IMR-90 (cell line): Measurements from ENCODE around the gene EFHC1. TPM values are rescaled to one million over a fixed set of nuclear protein-coding genes. Genes with fewer than 3 reads are reported as not detected.

Experiments
- ATAC-seq: fragments of 200-7000 bp; cut with Tn5 transposase; 2 replicates; pipeline ENCODE4 v1.9.1; 2020; ENCODE audit warnings: low read depth, mild to moderate bottlenecking, moderate library complexity
- BruUV-seq: library from RNA; stranded (reverse); fragments of 400-500 nt; replicated peaks from 2 replicates; lab custom pipeline; 2021; lab: Mats Ljungman, UMichigan
- CTCF ChIA-PET: fragments of 300-600 bp; formaldehyde crosslinking; extraction: SDS; loops from one replicate; lab custom pipeline; 2021; ENCODE audit warnings: antibody characterized with exemption; lab: Yijun Ruan, JAX
- POLR2A ChIA-PET: fragments of 300-600 bp; sonication (Branson Sonifier 250); formaldehyde crosslinking; loops from one replicate; lab custom pipeline; 2022; ENCODE audit warnings: antibody characterized with exemption; ENCODE audit not compliant: unreplicated experiment; lab: Charles Lee
- DNase-seq: peaks from one replicate; pipeline ENCODE4 v3.0.0; 2013
- H2AFZ ChIP-seq: replicated peaks from 2 replicates; pipeline ENCODE3; 2013; ENCODE audit warnings: low read length, mild to moderate bottlenecking; ENCODE audit not compliant: poor library complexity
- H2AK5ac ChIP-seq: 2 replicates; pipeline ENCODE4 v1.6.1; 2013; ENCODE audit warnings: low read depth, low read length, inconsistent platforms
- H2AK9ac ChIP-seq: replicated peaks from 2 replicates; pipeline ENCODE3; 2013; ENCODE audit warnings: mild to moderate bottlenecking, low read depth, low read length, moderate library complexity; ENCODE audit not compliant: poor library complexity
- H2BK120ac ChIP-seq: 2 replicates; pipeline ENCODE4 v1.6.1; 2013; ENCODE audit warnings: low read depth, low read length, inconsistent platforms
- H2BK15ac ChIP-seq: 3 replicates; pipeline ENCODE4 v1.6.1; 2013; ENCODE audit warnings: low read depth, low read length, inconsistent platforms
- H2BK20ac ChIP-seq: 2 replicates; pipeline ENCODE4 v1.6.1; 2013; ENCODE audit warnings: low read depth, mild to moderate bottlenecking, inconsistent platforms, low read length, moderate library complexity
- H2BK5ac ChIP-seq: 2 replicates; pipeline ENCODE4 v1.6.1; 2013; ENCODE audit warnings: mild to moderate bottlenecking, low read depth, low read length, inconsistent platforms; ENCODE audit not compliant: poor library complexity, severe bottlenecking
- H3K14ac ChIP-seq: replicated peaks from 2 replicates; pipeline ENCODE4 v1.6.1; 2013; ENCODE audit warnings: low read depth, low read length, inconsistent platforms
- H3K18ac ChIP-seq: 2 replicates; pipeline ENCODE4 v1.6.1; 2013; ENCODE audit warnings: low read depth, low read length, control low read depth
- H3K23ac ChIP-seq: 2 replicates; pipeline ENCODE4 v1.6.1; 2013; ENCODE audit warnings: low read depth, low read length, inconsistent platforms
- H3K27ac ChIP-seq: 2 replicates; pipeline ENCODE4 v1.5.1; 2013; ENCODE audit warnings: mild to moderate bottlenecking, control low read depth, low read length; ENCODE audit not compliant: insufficient read depth
- H3K27me3 ChIP-seq: 2 replicates; pipeline ENCODE4 v1.6.1; 2013; ENCODE audit warnings: low read length; ENCODE audit not compliant: control insufficient read depth, insufficient read depth
- H3K36me3 ChIP-seq: 2 replicates; pipeline ENCODE4 v1.6.1; 2013; ENCODE audit warnings: low read length, mixed read lengths; ENCODE audit not compliant: control insufficient read depth, insufficient read depth
- H3K4ac ChIP-seq: 2 replicates; pipeline ENCODE4 v1.6.1; 2013; ENCODE audit warnings: low read depth, low read length, inconsistent platforms
- H3K4me1 ChIP-seq: 2 replicates; pipeline ENCODE4 v1.6.1; 2013; ENCODE audit warnings: low read length, mixed read lengths; ENCODE audit not compliant: control insufficient read depth, insufficient read depth
- H3K4me2 ChIP-seq: 2 replicates; pipeline ENCODE4 v1.6.1; 2013; ENCODE audit warnings: low read depth, mild to moderate bottlenecking, control low read depth, low read length, moderate library complexity
- H3K4me3 ChIP-seq: 2 replicates; pipeline ENCODE4 v1.5.1; 2013; ENCODE audit warnings: low read depth, mild to moderate bottlenecking, control low read depth, low read length, moderate library complexity; ENCODE audit not compliant: insufficient read depth
- H3K56ac ChIP-seq: 2 replicates; pipeline ENCODE4 v1.6.1; 2013; ENCODE audit warnings: low read length, inconsistent platforms; ENCODE audit not compliant: insufficient read depth; ENCODE audit errors: extremely low read depth
- H3K79me1 ChIP-seq, 2 experiments: 2 replicates each; pipeline ENCODE4 v1.6.1; 2013; ENCODE audit warnings: low read length in 2 of 2, inconsistent platforms in 1 of 2, low read depth in 1 of 2
- H3K9ac ChIP-seq: 2 replicates; pipeline ENCODE4 v1.6.1; 2013; ENCODE audit warnings: low read depth, low read length, control low read depth
- H3K9me1 ChIP-seq: 2 replicates; pipeline ENCODE4 v1.6.1; 2013; ENCODE audit warnings: low read length, inconsistent platforms; ENCODE audit not compliant: insufficient read depth
- H3K9me3 ChIP-seq: 2 replicates; pipeline ENCODE4 v1.6.1; 2013; ENCODE audit warnings: low read length; ENCODE audit not compliant: control insufficient read depth, insufficient read depth
- H4K20me1 ChIP-seq: 2 replicates; pipeline ENCODE4 v1.6.1; 2013; ENCODE audit warnings: low read length, inconsistent platforms; ENCODE audit not compliant: insufficient read depth
- H4K5ac ChIP-seq: 2 replicates; pipeline ENCODE4 v1.6.1; 2013; ENCODE audit warnings: mild to moderate bottlenecking, low read depth, low read length, control low read depth
- H4K8ac ChIP-seq, 2 experiments: 2 replicates each; pipeline ENCODE4 v1.6.1; 2013; ENCODE audit warnings: low read depth in 2 of 2, low read length in 2 of 2, control low read depth in 1 of 2, inconsistent platforms in 1 of 2
- H4K91ac ChIP-seq: 2 replicates; pipeline ENCODE4 v1.6.1; 2013; ENCODE audit warnings: low read depth, low read length, inconsistent platforms; ENCODE audit not compliant: insufficient read depth
- CEBPB ChIP-seq: IDR thresholded peaks from 2 replicates; pipeline ENCODE4 v1.6.1; 2012; ENCODE audit warnings: low read depth, low read length, improper control_type of control experiment
- CHD1 ChIP-seq: IDR thresholded peaks from 2 replicates; pipeline ENCODE4 v1.6.1; 2012; ENCODE audit warnings: low read depth, low read length, improper control_type of control experiment
- CTCF ChIP-seq: conservative IDR thresholded peaks from 2 replicates; pipeline ENCODE4 v1.5.1; 2012; ENCODE audit warnings: mild to moderate bottlenecking, low read depth, low read length, improper control_type of control experiment
- ELK1 ChIP-seq: fragments of 150-350 bp; IDR thresholded peaks from 2 replicates; pipeline ENCODE4 v1.6.1; 2016; ENCODE audit warnings: low read depth, mild to moderate bottlenecking, low read length, moderate library complexity, borderline replicate concordance
- FOS ChIP-seq: fragments of 150-350 bp; IDR thresholded peaks from 2 replicates; pipeline ENCODE4 v1.6.1; 2016; ENCODE audit warnings: low read depth, low read length
- MAFK ChIP-seq: IDR thresholded peaks from 2 replicates; pipeline ENCODE4 v1.6.1; 2012; ENCODE audit warnings: low read depth, low read length, improper control_type of control experiment
- MXI1 ChIP-seq: IDR thresholded peaks from 2 replicates; pipeline ENCODE4 v1.6.1; 2012; ENCODE audit warnings: low read depth, mild to moderate bottlenecking, low read length, moderate library complexity, borderline replicate concordance
- NFE2L2 ChIP-seq: fragments of 150-350 bp; IDR thresholded peaks from 2 replicates; pipeline ENCODE4 v1.6.1; 2016; ENCODE audit warnings: low read depth, mild to moderate bottlenecking, low read length
- POLR2A ChIP-seq: IDR thresholded peaks from 2 replicates; pipeline ENCODE4 v1.6.1; 2012; ENCODE audit warnings: mild to moderate bottlenecking, low read depth, low read length
- RAD21 ChIP-seq: IDR thresholded peaks from 2 replicates; pipeline ENCODE4 v1.6.1; 2012; ENCODE audit warnings: low read length, improper control_type of control experiment
- RFX5 ChIP-seq: IDR thresholded peaks from 2 replicates; pipeline ENCODE4 v1.8.0; 2012; ENCODE audit warnings: low read depth, mild to moderate bottlenecking, low read length, moderate library complexity
- SMC3 ChIP-seq: fragments of 150-350 bp; IDR thresholded peaks from 2 replicates; pipeline ENCODE4 v1.6.1; 2016; ENCODE audit warnings: low read depth, mild to moderate bottlenecking, antibody characterized with exemption, low read length, moderate library complexity
- WGBS, 2 experiments: methylation state at CpG; one replicate each; pipeline versions ENCODE4 v1.1.5 to v1.1.7; 2013; ENCODE audit warnings: missing lambda C conversion rate in 2 of 2; ENCODE audit not compliant: insufficient read length in 1 of 2; ENCODE audit errors: extremely low coverage in 2 of 2; 5-methylcytosine and 5-hydroxymethylcytosine counted together
- dilution Hi-C: fragments of 300-500 bp; cut with HindIII; formaldehyde crosslinking; loops from one replicate; pipeline ENCODE4 v1.14.3; 2018; ENCODE audit warnings: low sequenced_read_pairs; ENCODE audit not compliant: unreplicated experiment
- in situ Hi-C: fragments of 300-500 bp; cut with MboI; formaldehyde crosslinking; loops from 3 replicates; pipeline ENCODE4 v1.14.3; 2019; ENCODE audit warnings: low sequenced_read_pairs, inconsistent platforms, mixed read lengths
- intact Hi-C: fragments of 100-400 bp; cut with micrococcal nuclease; formaldehyde crosslinking; loops from 2 replicates; pipeline ENCODE4 v1.10.0; 2022
- polyA plus RNA-seq, 3 experiments: library from polyadenylated mRNA; depleted of rRNA; stranded (reverse); fragments of >200 nt; gene quantifications; 2 replicates each; pipeline ENCODE4 v1.2.3, GENCODE V29; 2012; ENCODE audit warnings: low replicate concordance in 1 of 3
- total RNA-seq: library from RNA; depleted of rRNA; stranded (reverse); fragments of >200 nt; gene quantifications from 2 replicates; pipeline ENCODE4 v1.2.3, GENCODE V29; 2012

EFHC1 gene
- total and polyA plus RNA-seq, 2 of the 4 experiments (the other 2 are of a cell fraction), result 14.0 to 23.0 TPM

- TF ChIP-seq CHD1, result no peak
These were observed 80.3 kb downstream of the EFHC1 start (continued) for GRCh38 chr6:52500238-52501129.

GRCh38 chr6:52502306-52503029 lies 82.3 kb downstream of the EFHC1 start:
- Histone ChIP-seq H2AK9ac (no peak overlapping the region), H3K18ac (no peak overlapping the region), H2AFZ (no peak overlapping the region), H3K4me1 (peaks cover 32% of the 10 kb centered on the region), H4K8ac (no peak overlapping the region), H2AK5ac (no peak overlapping the region), H3K4ac (no peak overlapping the region), H3K36me3 (peaks cover 69% of the 10 kb centered on the region), H3K27me3 (no peaks in the 10 kb centered on the region), H2BK15ac (no peak overlapping the region), H4K20me1 (no peaks in the 10 kb centered on the region), H3K4me3 (no peak overlapping the region), H3K14ac (no peak overlapping the region), H3K79me1 (peaks cover 25 to 95% of the 10 kb centered on the region in 2 experiments), H3K56ac (no peak overlapping the region), H3K4me2 (no peak overlapping the region), H2BK120ac (no peak overlapping the region), H3K9me1 (peaks cover 52% of the 10 kb centered on the region), H4K91ac (no peak overlapping the region; the same call in 1 of the 2 replicates), H3K9ac (no peak overlapping the region), H3K23ac (no peak overlapping the region), H4K5ac (no peak overlapping the region), H2BK5ac (no peak overlapping the region), H3K9me3 (no peaks in the 10 kb centered on the region), H2BK20ac (no peak overlapping the region), H3K27ac (no peak overlapping the region)
- in situ Hi-C loops, result no loop called here
- 82% methylated on average over 9 of the region's 20 CpGs; no CpG with 5 or more reads in 1 of the 2 experiments for WGBS, 2 experiments
- no peak for DNase-seq
- dilution Hi-C loops, result no loop called here
- intact Hi-C loops, result no loop called here
- CTCF ChIA-PET, result no interaction called here
- POLR2A ChIA-PET, result no interaction called here
- no TSS peak for BruUV-seq
- ATAC-seq, result no peak
- TF ChIP-seq ELK1 (no peak), POLR2A (no peak), SMC3 (no peak), CEBPB (no peak), FOS (no peak), CTCF (no peak), CHD1 (no peak), MXI1 (no peak), RAD21 (no peak), MAFK (no peak), NFE2L2 (no peak), RFX5 (no peak)
